ENCODE data around the gene TP53AIP1.

The TP53AIP1 gene

GRCh38 chr11:128941573-128942271, 949 bp downstream of the TP53AIP1 start:
- no peak for DNase-seq

GRCh38 chr11:128941110-128941509, 1.6 kb downstream of the TP53AIP1 start:
- no peak for DNase-seq

GRCh38 chr11:128940603-128941002, 2.1 kb downstream of the TP53AIP1 start:
- no peak for DNase-seq

DNA sequence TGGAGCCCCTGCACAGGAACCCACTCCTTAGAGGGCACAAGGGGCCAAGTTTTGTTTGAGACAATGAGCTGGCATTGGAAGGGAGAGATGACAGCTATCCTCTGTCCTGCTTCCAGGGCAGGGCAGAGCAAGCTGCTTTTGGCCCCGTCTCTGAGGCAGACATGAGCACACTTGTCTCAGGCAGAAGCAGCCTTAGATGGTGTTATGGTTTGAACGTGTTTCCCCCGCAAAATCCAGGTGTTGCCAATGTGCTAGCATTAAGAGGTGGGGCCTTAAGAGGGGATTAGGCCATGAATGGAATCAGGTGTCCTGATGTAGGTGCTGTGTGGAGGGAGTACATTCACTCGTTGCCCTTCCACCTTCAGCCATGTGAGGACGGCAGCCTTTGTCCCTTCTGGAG, 2.5 kb downstream of the TP53AIP1 start:
- DNase-seq: no peak

DNA sequence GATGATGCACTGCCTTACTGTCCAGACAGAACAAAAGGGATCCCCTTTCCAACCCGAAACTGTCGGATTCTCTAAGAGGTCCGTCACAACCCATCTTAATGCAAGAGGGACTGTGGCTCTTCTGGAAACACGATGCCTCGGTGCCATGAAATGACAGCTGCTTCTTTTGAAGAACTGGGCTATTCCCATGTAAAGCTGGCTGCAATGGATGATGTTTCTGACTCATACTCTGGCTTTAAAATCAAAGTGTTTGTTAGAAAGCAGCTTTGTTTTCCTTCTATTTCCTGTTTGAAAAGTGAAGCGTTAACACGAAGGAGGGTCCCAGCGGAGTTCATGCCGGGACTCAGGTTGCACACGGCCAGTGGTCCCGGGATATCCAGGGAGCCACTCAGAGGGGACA, 3.1 kb downstream of the TP53AIP1 start:
- DNase-seq: no peak

- DNase-seq: no peak
Measured at GRCh38 chr11:128938156-128938885, 4.3 kb downstream of the TP53AIP1 start.

- DNase-seq: peak; percentile 32
Measured at GRCh38 chr11:128937480-128937879, 5.2 kb downstream of the TP53AIP1 start.

GRCh38 chr11:128936606-128937251, 5.9 kb downstream of the TP53AIP1 start:
- DNase-seq: peak; percentile 77

GRCh38 chr11:128934926-128935325, 7.7 kb downstream of the TP53AIP1 start:
- DNase-seq: no peak

- no peak for DNase-seq
Measured at GRCh38 chr11:128934351-128934750, 8.3 kb downstream of the TP53AIP1 start.

- DNase-seq: no peak
Measured at GRCh38 chr11:128933481-128934178, 9.0 kb downstream of the TP53AIP1 start.

- no peak for DNase-seq
Measured at GRCh38 chr11:128931668-128932067, 11.0 kb downstream of the TP53AIP1 start.

GRCh38 chr11:128931066-128931465, 11.6 kb downstream of the TP53AIP1 start:
- no peak for DNase-seq

DNA sequence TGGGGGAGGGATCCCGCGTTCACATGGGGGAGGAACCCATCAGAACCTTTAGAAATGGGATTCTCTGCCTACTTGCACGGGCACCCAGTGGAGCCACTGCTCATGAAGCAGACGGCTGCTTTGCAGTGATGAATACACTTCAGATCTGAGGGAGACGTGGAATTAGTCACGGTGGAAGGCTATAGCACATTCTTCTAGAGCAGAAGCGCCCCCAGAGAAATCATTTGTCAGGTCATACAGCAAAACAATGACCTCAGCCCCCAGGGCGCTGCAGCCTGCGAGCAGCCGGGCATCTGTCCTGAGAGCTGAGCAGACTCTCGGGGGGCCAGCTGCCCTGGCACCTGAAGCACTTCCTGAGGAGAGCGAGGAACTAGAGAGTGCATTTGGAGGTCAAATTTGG, 12.7 kb downstream of the TP53AIP1 start:
- no peak for DNase-seq

DNA sequence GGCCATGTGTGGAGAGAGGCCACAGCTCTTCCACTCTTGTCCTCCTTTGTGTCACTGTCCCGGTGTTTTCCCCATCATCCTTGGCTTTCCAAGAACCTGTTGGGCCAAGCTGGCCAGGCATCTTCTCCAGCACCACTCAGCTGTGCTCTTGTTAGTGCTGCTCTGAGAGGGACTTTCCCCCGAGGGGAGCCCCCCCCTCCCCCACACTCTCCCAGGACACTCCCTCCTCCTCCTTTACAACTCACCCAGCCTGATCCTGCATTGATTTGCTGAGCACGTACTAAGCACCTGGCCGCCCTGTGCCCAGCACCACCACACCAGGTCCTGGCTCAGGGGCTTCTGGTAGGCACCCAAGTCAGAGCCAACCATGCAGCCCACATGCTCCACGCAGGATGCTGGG, 13.2 kb downstream of the TP53AIP1 start:
- no peak for DNase-seq

DNA sequence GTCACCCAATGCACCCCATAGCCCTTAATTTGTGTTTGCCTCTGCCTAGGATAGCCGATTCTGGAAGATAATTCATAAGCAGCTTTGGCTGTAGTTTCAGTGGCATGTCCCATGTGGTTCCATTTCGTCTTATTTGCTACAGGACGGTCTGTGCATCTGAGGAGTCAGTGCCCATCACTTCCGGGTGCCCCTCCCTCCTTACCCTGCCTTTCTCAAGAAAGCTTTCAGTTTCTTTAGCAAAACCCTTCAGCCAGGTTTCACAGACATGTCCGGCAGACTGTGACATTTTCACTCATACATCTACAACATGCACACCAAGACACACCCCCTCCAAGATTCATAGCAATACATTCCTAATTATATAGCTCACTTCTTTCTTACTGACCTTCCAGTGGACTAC, 14.3 kb downstream of the TP53AIP1 start:
- no peak for DNase-seq

DNA sequence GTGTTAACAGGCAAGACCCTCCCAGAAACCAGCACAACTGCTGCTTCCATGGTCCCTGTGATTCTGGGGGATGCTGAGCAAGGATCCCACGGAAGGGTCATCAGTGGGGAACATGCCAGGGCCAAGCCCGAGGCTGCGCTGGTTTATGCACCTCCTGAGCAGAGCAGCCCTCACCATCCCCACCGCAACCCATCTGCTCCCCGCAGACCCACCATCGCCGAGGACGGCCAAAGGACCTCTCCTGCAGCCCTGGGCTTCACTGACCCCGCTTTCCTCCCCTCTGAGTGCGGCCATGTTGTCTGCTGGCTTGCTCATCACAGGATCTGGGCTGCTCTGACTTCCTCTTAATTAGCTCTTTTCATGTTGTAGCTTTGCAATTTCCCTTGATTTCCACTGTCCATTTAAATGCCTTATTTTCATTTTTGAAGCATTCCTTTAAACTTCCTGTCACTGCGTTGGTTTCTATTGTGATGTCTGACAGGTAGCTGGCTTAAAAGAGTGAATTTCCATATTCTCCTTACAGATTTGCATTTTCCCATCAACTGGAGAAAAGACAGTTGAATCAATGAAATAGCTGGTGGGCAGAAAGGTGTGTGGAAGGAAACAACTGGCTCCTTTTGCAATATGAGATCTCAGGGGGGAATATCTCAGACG, 14.9 kb downstream of the TP53AIP1 start:
- no peak for DNase-seq

DNA sequence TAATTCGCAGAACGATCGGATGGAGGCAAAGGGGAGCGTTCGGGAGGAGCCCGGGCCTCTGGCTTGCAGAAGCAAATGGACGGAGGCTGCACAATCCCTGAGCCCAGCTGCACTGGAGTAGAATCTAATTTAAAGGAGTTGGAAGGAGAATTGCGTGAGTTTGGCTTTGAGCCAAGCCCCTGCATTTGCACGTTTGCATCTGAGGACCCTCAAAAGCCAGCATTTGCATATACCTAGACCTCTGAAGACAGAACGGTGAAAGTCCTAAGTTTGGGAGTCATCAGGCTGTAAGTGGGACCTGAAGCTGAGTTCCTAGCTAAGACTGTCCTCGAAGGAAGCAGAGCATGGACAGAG, 15.6 kb downstream of the TP53AIP1 start:
- DNase-seq: no peak

GRCh38 chr11:128926437-128927107, 16.1 kb downstream of the TP53AIP1 start:
- no peak for DNase-seq

GRCh38 chr11:128926000-128926399, 16.7 kb downstream of the TP53AIP1 start:
- DNase-seq: no peak

- DNase-seq: no peak
Measured at GRCh38 chr11:128925250-128925600, 17.4 kb downstream of the TP53AIP1 start.

DNA sequence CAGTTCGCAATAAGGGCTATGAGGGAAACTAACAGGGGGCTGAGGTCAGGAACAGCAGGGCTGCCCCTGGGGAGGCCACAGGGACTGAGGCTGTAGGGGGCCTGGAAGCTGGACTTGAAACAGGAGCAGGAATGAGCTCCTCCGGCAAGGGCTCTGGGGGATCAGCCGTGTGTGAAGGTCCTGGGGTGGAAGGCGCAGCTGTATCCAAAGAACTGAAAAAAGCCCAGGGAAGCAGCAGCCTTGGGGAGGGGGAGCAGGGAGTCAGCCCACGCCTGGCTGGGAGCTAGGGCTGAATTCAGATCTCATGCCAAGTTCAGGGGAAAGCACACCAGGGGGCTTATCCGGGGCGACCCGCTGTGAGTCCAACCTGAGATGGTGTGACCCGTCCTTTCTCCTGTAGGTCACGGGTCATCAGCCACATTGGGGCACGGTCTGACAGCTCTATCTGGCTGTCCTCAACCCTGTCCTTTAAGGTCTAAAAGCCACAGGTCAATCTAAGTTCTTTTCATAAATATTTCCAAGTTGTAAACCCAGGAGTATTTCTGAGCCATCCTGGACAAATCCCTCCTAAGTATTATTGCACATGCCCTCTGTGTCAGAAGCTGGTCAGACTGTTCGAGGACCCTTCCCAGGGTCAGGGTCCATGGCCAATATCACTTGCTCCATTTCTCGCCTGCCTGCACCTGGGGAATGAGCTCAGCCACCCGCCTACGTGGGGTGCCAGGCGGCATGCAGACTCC, 18.0 kb downstream of the TP53AIP1 start:
- no peak for DNase-seq

All from NCI-H1436 (cell line).